WTC11 (cell line): Measurements from ENCODE around the gene NOTUM. TPM values are rescaled to one million over a fixed set of nuclear protein-coding genes. Genes with fewer than 3 reads are reported as not detected.

Source experiments
- CREB1 ChIP-seq: sonication (generic); formaldehyde crosslinking; IDR thresholded peaks from 2 replicates; pipeline ENCODE4 v1.8.0; 2023; ENCODE audit warnings: mild to moderate bottlenecking, missing genetic modification reagents
- ETV6 ChIP-seq: sonication (generic); formaldehyde crosslinking; IDR thresholded peaks from 2 replicates; pipeline ENCODE4 v1.8.1; 2022; ENCODE audit warnings: mild to moderate bottlenecking, missing genetic modification reagents
- FOXK1 ChIP-seq: sonication (generic); formaldehyde crosslinking; IDR thresholded peaks from 2 replicates; pipeline ENCODE4 v1.8.0; 2022; ENCODE audit warnings: mild to moderate bottlenecking, moderate library complexity, missing genetic modification reagents
- GRHL2 ChIP-seq: fragments of 250-450 bp; sonication (Bioruptor Pico); IDR thresholded peaks from 2 replicates; pipeline ENCODE4 v1.8.0; 2022; ENCODE audit warnings: mild to moderate bottlenecking, moderate library complexity; ENCODE audit not compliant: insufficient replicate concordance, severe bottlenecking
- GTF2I ChIP-seq: fragments of 250-450 bp; sonication (Bioruptor Pico); conservative IDR thresholded peaks from 2 replicates; pipeline ENCODE4 v1.4.0; 2021; ENCODE audit warnings: mild to moderate bottlenecking
- JAZF1 ChIP-seq: fragments of 250-450 bp; sonication (Bioruptor Pico); IDR thresholded peaks from 2 replicates; pipeline ENCODE4 v1.9.0; 2021; ENCODE audit warnings: moderate library complexity, mild to moderate bottlenecking, inconsistent platforms
- NFATC4 ChIP-seq: fragments of 250-450 bp; sonication (Bioruptor Pico); IDR thresholded peaks from 2 replicates; pipeline ENCODE4 v1.9.0; 2021; ENCODE audit warnings: mild to moderate bottlenecking
- NFE2L1 ChIP-seq: sonication (generic); formaldehyde crosslinking; IDR thresholded peaks from 2 replicates; pipeline ENCODE4 v1.8.1; 2023; ENCODE audit warnings: missing genetic modification reagents
- NR1H2 ChIP-seq: sonication (generic); formaldehyde crosslinking; IDR thresholded peaks from 2 replicates; pipeline ENCODE4 v1.9.0; 2021; ENCODE audit warnings: mild to moderate bottlenecking, moderate library complexity, missing genetic modification reagents
- NR3C1 ChIP-seq: sonication (generic); formaldehyde crosslinking; conservative IDR thresholded peaks from 2 replicates; pipeline ENCODE4 v1.8.1; 2023; ENCODE audit warnings: low read depth, mild to moderate bottlenecking, missing genetic modification reagents
- RELA ChIP-seq: sonication (generic); formaldehyde crosslinking; IDR thresholded peaks from 2 replicates; pipeline ENCODE4 v1.8.1; 2022; ENCODE audit warnings: missing genetic modification reagents, mild to moderate bottlenecking, borderline replicate concordance
- SMAD3 ChIP-seq: sonication (generic); formaldehyde crosslinking; IDR thresholded peaks from 2 replicates; pipeline ENCODE4 v1.8.0; 2022; ENCODE audit warnings: missing genetic modification reagents, mild to moderate bottlenecking, borderline replicate concordance
- SMAD4 ChIP-seq: sonication (generic); formaldehyde crosslinking; IDR thresholded peaks from 2 replicates; pipeline ENCODE4 v1.8.0; 2022; ENCODE audit warnings: mild to moderate bottlenecking, missing genetic modification reagents
- SP1 ChIP-seq: sonication (generic); formaldehyde crosslinking; conservative IDR thresholded peaks from 2 replicates; pipeline ENCODE4 v1.8.1; 2022; ENCODE audit warnings: missing genetic modification reagents
- TCF7 ChIP-seq: sonication (generic); formaldehyde crosslinking; IDR thresholded peaks from 2 replicates; pipeline ENCODE4 v1.8.0; 2022; ENCODE audit warnings: mild to moderate bottlenecking, low read depth, missing genetic modification reagents, moderate library complexity
- TEAD1 ChIP-seq: sonication (generic); formaldehyde crosslinking; IDR thresholded peaks from 2 replicates; pipeline ENCODE4 v1.8.0; 2022; ENCODE audit warnings: mild to moderate bottlenecking, missing genetic modification reagents
- ZBTB21 ChIP-seq: sonication (generic); formaldehyde crosslinking; IDR thresholded peaks from 2 replicates; pipeline ENCODE4 v1.8.1; 2023; ENCODE audit warnings: mild to moderate bottlenecking, missing genetic modification reagents, borderline replicate concordance
- ZNF121 ChIP-seq: sonication (generic); formaldehyde crosslinking; IDR thresholded peaks from 2 replicates; pipeline ENCODE4 v1.8.0; 2023; ENCODE audit warnings: missing genetic modification reagents
- total RNA-seq: library from RNA; stranded (reverse); gene quantifications from 3 replicates; pipeline ENCODE4 v1.2.3, GENCODE V29; 2021
- TF ChIP-seq, protein P1 (sequence below): sonication (generic); formaldehyde crosslinking; conservative IDR thresholded peaks from 2 replicates; pipeline ENCODE4 v1.8.1; 2022; ENCODE audit warnings: mild to moderate bottlenecking, missing genetic modification reagents
- TF ChIP-seq, protein P2 (sequence below): sonication (generic); formaldehyde crosslinking; IDR thresholded peaks from 2 replicates; pipeline ENCODE4 v1.8.0; 2022; ENCODE audit warnings: missing genetic modification reagents
- TF ChIP-seq, protein P3 (sequence below): fragments of 250-450 bp; sonication (Bioruptor Pico); conservative IDR thresholded peaks from 2 replicates; pipeline ENCODE4 v1.9.0; 2021; ENCODE audit warnings: mild to moderate bottlenecking
- TF ChIP-seq, protein P4 (sequence below): fragments of 200-600 bp; IDR thresholded peaks from 2 replicates; pipeline ENCODE4 v1.8.0; 2022; ENCODE audit warnings: antibody characterized with exemption
- TF ChIP-seq, protein P5 (sequence below): fragments of 250-450 bp; sonication (Bioruptor Pico); IDR thresholded peaks from 2 replicates; pipeline ENCODE4 v1.9.0; 2021; ENCODE audit warnings: moderate library complexity, mild to moderate bottlenecking, inconsistent platforms, borderline replicate concordance
- TF ChIP-seq, protein P6 (sequence below): sonication (generic); formaldehyde crosslinking; IDR thresholded peaks from 2 replicates; pipeline ENCODE4 v1.8.1; 2022; ENCODE audit warnings: missing genetic modification reagents, borderline replicate concordance
- TF ChIP-seq, protein P7 (sequence below): sonication (generic); formaldehyde crosslinking; IDR thresholded peaks from 2 replicates; pipeline ENCODE4 v1.8.1; 2022; ENCODE audit warnings: low read depth, missing genetic modification reagents, borderline replicate concordance

NOTUM gene
- total RNA-seq, 1 experiment from 2014 or later: 1.7 TPM

DNA sequence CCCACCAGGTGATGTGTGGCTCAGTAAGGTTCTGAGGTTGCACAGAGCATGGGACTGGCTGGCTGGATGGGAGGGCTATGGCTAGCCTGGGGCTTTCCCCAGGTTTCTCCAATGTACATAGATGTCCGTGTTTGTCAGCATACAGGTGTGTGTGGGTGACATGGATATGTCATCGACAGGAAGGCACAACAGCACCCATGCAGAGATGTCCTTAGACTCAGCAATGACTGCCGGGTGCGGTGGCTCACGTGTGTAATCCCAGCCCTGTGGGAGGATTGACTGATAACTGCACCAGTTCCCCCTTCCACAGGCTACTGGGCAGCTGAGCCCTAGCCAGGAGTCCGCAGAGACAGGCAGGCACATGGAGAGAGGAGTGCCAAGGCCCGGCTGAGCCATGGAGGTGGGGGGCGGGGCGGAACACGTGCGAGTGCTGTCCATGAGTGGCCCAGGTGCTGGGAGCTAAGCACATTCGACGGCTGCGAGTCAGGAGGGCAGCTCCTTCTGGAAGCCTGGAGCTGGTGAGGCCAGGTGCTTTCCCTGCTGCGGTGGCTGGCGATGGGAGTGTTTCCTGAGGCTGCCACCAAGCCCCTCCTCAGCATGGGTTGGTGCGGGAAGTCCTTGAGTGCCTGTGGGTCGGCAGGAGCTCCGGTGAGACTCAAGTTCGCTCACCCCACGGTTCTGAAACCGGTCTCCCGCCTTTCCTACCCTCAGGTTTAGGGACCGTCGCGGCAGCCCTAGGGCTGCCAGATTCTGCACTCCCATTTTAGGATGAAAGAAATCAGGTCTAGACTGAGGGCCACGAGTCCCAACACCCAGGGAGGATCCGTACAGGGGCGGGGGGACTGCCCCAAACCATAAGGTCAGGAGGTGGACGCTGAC lies 15.6 kb upstream of the NOTUM start (continued):
- TF ChIP-seq, protein P1, sequence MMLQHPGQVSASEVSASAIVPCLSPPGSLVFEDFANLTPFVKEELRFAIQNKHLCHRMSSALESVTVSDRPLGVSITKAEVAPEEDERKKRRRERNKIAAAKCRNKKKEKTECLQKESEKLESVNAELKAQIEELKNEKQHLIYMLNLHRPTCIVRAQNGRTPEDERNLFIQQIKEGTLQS (CRISPR knock-in tag): no peak
- TF ChIP-seq NR3C1 (CRISPR knock-in tag) (no peak), NR1H2 (CRISPR knock-in tag) (no peak), JAZF1 (CRISPR knock-in tag) (no peak), TEAD1 (CRISPR knock-in tag) (peak; percentile 47), FOXK1 (CRISPR knock-in tag) (0 out of 2 replicates have a peak, but pooled peaks have one; percentile 29), TCF7 (CRISPR knock-in tag) (no peak), SMAD4 (CRISPR knock-in tag) (no peak), CREB1 (CRISPR knock-in tag) (0 out of 2 replicates have a peak, but pooled peaks have one; percentile 54), GTF2I (no peak), ETV6 (CRISPR knock-in tag) (no peak), RELA (CRISPR knock-in tag) (no peak), GRHL2 (CRISPR knock-in tag) (no peak), ZBTB21 (no peak), NFATC4 (CRISPR knock-in tag) (no peak), SP1 (CRISPR knock-in tag) (no peak), SMAD3 (CRISPR knock-in tag) (peak; percentile 78), ZNF121 (no peak), NFE2L1 (CRISPR knock-in tag) (no peak)
- TF ChIP-seq, protein P2, sequence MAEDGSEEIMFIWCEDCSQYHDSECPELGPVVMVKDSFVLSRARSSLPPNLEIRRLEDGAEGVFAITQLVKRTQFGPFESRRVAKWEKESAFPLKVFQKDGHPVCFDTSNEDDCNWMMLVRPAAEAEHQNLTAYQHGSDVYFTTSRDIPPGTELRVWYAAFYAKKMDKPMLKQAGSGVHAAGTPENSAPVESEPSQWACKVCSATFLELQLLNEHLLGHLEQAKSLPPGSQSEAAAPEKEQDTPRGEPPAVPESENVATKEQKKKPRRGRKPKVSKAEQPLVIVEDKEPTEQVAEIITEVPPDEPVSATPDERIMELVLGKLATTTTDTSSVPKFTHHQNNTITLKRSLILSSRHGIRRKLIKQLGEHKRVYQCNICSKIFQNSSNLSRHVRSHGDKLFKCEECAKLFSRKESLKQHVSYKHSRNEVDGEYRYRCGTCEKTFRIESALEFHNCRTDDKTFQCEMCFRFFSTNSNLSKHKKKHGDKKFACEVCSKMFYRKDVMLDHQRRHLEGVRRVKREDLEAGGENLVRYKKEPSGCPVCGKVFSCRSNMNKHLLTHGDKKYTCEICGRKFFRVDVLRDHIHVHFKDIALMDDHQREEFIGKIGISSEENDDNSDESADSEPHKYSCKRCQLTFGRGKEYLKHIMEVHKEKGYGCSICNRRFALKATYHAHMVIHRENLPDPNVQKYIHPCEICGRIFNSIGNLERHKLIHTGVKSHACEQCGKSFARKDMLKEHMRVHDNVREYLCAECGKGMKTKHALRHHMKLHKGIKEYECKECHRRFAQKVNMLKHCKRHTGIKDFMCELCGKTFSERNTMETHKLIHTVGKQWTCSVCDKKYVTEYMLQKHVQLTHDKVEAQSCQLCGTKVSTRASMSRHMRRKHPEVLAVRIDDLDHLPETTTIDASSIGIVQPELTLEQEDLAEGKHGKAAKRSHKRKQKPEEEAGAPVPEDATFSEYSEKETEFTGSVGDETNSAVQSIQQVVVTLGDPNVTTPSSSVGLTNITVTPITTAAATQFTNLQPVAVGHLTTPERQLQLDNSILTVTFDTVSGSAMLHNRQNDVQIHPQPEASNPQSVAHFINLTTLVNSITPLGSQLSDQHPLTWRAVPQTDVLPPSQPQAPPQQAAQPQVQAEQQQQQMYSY (CRISPR knock-in tag): peak; percentile 51; the same call in 1 of the 2 replicates
- TF ChIP-seq, protein P3, sequence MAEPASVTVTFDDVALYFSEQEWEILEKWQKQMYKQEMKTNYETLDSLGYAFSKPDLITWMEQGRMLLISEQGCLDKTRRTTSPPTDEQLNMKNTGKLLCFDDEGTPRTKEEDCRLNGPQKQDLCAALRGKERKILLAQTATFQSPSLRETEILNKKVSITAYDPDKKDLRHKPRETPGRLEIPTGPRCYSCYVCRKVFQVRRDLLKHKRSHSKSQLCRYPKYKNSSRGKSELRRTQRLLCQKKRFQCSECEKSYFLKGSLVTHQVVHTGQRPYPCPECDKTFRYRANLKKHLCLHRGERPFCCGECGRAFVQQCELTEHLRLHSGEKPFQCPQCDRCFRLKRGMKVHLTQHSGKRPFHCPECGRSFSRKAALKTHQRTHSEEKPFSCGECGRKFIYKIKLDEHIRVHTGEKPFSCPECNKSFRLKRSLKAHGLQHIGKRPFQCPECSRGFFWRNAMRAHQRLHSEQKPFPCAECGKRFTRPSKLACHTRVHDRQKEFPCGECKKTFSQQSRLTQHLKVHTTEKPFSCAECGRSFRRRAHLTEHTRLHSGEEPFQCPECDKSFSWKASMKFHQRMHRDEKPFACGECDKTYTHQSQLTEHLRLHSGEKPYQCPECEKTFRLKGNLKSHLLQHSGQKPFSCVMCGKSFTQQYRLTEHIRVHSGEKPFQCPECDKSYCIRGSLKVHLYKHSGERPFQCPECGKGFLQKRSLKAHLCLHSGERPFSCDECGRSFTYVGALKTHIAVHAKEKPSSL: no peak
- TF ChIP-seq, protein P4, sequence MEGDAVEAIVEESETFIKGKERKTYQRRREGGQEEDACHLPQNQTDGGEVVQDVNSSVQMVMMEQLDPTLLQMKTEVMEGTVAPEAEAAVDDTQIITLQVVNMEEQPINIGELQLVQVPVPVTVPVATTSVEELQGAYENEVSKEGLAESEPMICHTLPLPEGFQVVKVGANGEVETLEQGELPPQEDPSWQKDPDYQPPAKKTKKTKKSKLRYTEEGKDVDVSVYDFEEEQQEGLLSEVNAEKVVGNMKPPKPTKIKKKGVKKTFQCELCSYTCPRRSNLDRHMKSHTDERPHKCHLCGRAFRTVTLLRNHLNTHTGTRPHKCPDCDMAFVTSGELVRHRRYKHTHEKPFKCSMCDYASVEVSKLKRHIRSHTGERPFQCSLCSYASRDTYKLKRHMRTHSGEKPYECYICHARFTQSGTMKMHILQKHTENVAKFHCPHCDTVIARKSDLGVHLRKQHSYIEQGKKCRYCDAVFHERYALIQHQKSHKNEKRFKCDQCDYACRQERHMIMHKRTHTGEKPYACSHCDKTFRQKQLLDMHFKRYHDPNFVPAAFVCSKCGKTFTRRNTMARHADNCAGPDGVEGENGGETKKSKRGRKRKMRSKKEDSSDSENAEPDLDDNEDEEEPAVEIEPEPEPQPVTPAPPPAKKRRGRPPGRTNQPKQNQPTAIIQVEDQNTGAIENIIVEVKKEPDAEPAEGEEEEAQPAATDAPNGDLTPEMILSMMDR: no peak
- TF ChIP-seq, protein P5, sequence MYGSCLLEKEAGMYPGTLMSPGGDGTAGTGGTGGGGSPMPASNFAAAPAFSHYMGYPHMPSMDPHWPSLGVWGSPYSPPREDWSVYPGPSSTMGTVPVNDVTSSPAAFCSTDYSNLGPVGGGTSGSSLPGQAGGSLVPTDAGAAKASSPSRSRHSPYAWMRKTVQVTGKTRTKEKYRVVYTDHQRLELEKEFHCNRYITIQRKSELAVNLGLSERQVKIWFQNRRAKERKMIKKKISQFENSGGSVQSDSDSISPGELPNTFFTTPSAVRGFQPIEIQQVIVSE (CRISPR knock-in tag): no peak
- TF ChIP-seq, protein P6, sequence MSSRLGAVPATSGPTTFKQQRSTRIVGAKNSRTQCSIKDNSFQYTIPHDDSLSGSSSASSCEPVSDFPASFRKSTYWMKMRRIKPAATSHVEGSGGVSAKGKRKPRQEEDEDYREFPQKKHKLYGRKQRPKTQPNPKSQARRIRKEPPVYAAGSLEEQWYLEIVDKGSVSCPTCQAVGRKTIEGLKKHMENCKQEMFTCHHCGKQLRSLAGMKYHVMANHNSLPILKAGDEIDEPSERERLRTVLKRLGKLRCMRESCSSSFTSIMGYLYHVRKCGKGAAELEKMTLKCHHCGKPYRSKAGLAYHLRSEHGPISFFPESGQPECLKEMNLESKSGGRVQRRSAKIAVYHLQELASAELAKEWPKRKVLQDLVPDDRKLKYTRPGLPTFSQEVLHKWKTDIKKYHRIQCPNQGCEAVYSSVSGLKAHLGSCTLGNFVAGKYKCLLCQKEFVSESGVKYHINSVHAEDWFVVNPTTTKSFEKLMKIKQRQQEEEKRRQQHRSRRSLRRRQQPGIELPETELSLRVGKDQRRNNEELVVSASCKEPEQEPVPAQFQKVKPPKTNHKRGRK (CRISPR knock-in tag): no peak
- TF ChIP-seq, protein P7, sequence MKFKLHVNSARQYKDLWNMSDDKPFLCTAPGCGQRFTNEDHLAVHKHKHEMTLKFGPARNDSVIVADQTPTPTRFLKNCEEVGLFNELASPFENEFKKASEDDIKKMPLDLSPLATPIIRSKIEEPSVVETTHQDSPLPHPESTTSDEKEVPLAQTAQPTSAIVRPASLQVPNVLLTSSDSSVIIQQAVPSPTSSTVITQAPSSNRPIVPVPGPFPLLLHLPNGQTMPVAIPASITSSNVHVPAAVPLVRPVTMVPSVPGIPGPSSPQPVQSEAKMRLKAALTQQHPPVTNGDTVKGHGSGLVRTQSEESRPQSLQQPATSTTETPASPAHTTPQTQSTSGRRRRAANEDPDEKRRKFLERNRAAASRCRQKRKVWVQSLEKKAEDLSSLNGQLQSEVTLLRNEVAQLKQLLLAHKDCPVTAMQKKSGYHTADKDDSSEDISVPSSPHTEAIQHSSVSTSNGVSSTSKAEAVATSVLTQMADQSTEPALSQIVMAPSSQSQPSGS: no peak
